Measurements from ENCODE around the gene CHRDL2.

The CHRDL2 gene

GRCh38 chr11:74648894-74649293 is 82.3 kb downstream of the CHRDL2 start:
- TF ChIP-seq CTCF (IDR thresholded peaks at IDR 0.05; ENCODE audit: unreplicated experiment in 3 of 3), result no peak
- H3K27ac Mint-ChIP-seq, result no peak overlapping the region
- no peak overlapping the region for H3K4me3 Mint-ChIP-seq
- H3K9me3 Mint-ChIP-seq, result no peaks in the 10 kb centered on the region
- H3K27me3 Mint-ChIP-seq (ENCODE audit: low read depth), result no peaks in the 10 kb centered on the region
- H3K4me1 Mint-ChIP-seq, result peaks cover 9% of the 10 kb centered on the region
- H3K36me3 Mint-ChIP-seq (ENCODE audit: low read depth), result peaks cover 39% of the 10 kb centered on the region

GRCh38 chr11:74647831-74648230 is 83.4 kb downstream of the CHRDL2 start:
- no peaks in the 10 kb centered on the region for H3K9me3 Mint-ChIP-seq
- no peak for TF ChIP-seq CTCF (IDR thresholded peaks at IDR 0.05; ENCODE audit: unreplicated experiment in 3 of 3)
- H3K36me3 Mint-ChIP-seq (ENCODE audit: low read depth), result peaks cover 36% of the 10 kb centered on the region
- H3K27ac Mint-ChIP-seq, result no peak overlapping the region
- H3K4me1 Mint-ChIP-seq, result peaks cover 9% of the 10 kb centered on the region
- no peak overlapping the region for H3K4me3 Mint-ChIP-seq
- H3K27me3 Mint-ChIP-seq (ENCODE audit: low read depth), result no peaks in the 10 kb centered on the region

- no peak for TF ChIP-seq CTCF (IDR thresholded peaks at IDR 0.05; ENCODE audit: unreplicated experiment in 3 of 3)
- Mint-ChIP-seq H3K4me1 (peaks cover 9% of the 10 kb centered on the region), H3K27me3 (ENCODE audit: low read depth) (no peaks in the 10 kb centered on the region), H3K4me3 (no peak overlapping the region), H3K27ac (no peak overlapping the region), H3K9me3 (no peaks in the 10 kb centered on the region), H3K36me3 (ENCODE audit: low read depth) (peaks cover 35% of the 10 kb centered on the region)
Measured at GRCh38 chr11:74647404-74647803, 83.8 kb downstream of the CHRDL2 start.

GRCh38 chr11:74646954-74647353 is 84.3 kb downstream of the CHRDL2 start:
- H3K4me1 Mint-ChIP-seq, result peaks cover 9% of the 10 kb centered on the region

More at GRCh38 chr11:74646954-74647353, 84.3 kb downstream of the CHRDL2 start:
- TF ChIP-seq CTCF (IDR thresholded peaks at IDR 0.05; ENCODE audit: unreplicated experiment in 3 of 3), result no peak
- no peaks in the 10 kb centered on the region for H3K9me3 Mint-ChIP-seq
- no peak overlapping the region for H3K27ac Mint-ChIP-seq
- no peaks in the 10 kb centered on the region for H3K27me3 Mint-ChIP-seq (ENCODE audit: low read depth)
- H3K36me3 Mint-ChIP-seq (ENCODE audit: low read depth), result peaks cover 35% of the 10 kb centered on the region
- no peak overlapping the region for H3K4me3 Mint-ChIP-seq

All from nephron (organoid).